ENCODE results near the gene RIOK2.

The RIOK2 gene

DNA sequence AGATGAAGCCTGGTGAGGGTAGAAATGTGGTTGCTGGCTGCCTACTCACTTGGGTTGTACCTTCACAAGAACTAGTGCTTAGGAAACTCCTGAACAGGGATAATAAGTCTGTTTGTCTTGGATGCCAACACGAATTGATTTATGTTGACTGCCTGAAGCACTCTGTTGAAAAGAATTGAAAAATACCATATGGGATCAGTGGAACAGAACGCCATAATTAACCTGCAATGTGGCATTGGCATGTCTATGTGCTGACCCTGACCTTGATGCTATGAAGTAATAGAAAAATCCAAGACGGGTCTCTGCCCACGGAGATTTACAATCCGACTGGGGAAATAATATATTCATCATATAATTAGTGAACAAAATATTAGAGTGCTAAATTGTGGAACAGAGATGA is 51.1 kb downstream of the RIOK2 start:
- no peaks in the 10 kb centered on the region for H3K27me3 ChIP-seq (replicated peaks in 2 of 5; ENCODE audit: control insufficient read depth in 4 of 5, insufficient read depth in 5 of 5, low read length in 4 of 5)
- WGBS (ENCODE audit: insufficient coverage), result 50% methylated on average over 2 of the region's 5 CpGs
- DNase-seq, result no peak
- H3K4me3 ChIP-seq (ENCODE audit: control insufficient read depth in 1 of 7, extremely low read depth in 1 of 7, insufficient read depth in 4 of 7, low read depth in 2 of 7, low read length in 6 of 7), result no peak overlapping the region
- H3K9me3 ChIP-seq (ENCODE audit: control extremely low read depth in 1 of 5, control insufficient read depth in 4 of 5, insufficient read depth in 2 of 5, low read depth in 1 of 5, low read length in 4 of 5), result no peaks in the 10 kb centered on the region
- no peaks in the 10 kb centered on the region for H3K36me3 ChIP-seq (ENCODE audit: control insufficient read depth in 4 of 4, insufficient read depth in 4 of 4, low read length in 3 of 4)
- POLR2A ChIA-PET, result no interaction called here
- no peak overlapping the region for H3K27ac ChIP-seq (ENCODE audit: insufficient read depth in 1 of 2, low read depth in 1 of 2, low read length in 2 of 2, poor library complexity in 1 of 2, severe bottlenecking in 2 of 2)
- CTCF ChIA-PET, result no interaction called here
- peaks cover 0 to 6% (median 0%) of the 10 kb centered on the region in 4 experiments for H3K4me1 ChIP-seq (ENCODE audit: control extremely low read depth in 1 of 4, control insufficient read depth in 4 of 4, insufficient read depth in 4 of 4, low read length in 3 of 4)

- DNase-seq, result no peak
- ChIA-PET CTCF (interaction anchor here (1.1 kb wide), 1 partner anchor 12 kb away, joined by 5 read pairs; the partner anchor contains the start of gene LIX1), POLR2A (no interaction called here)
- Histone ChIP-seq H3K36me3 (ENCODE audit: control insufficient read depth in 4 of 4, insufficient read depth in 4 of 4, low read length in 3 of 4) (no peaks in the 10 kb centered on the region), H3K9me3 (ENCODE audit: control extremely low read depth in 1 of 5, control insufficient read depth in 4 of 5, insufficient read depth in 2 of 5, low read depth in 1 of 5, low read length in 4 of 5) (no peaks in the 10 kb centered on the region), H3K27me3 (replicated peaks in 2 of 5; ENCODE audit: control insufficient read depth in 4 of 5, insufficient read depth in 5 of 5, low read length in 4 of 5) (no peaks in the 10 kb centered on the region), H3K4me3 (ENCODE audit: control insufficient read depth in 1 of 7, extremely low read depth in 1 of 7, insufficient read depth in 4 of 7, low read depth in 2 of 7, low read length in 6 of 7) (no peak overlapping the region), H3K27ac (ENCODE audit: insufficient read depth in 1 of 2, low read depth in 1 of 2, low read length in 2 of 2, poor library complexity in 1 of 2, severe bottlenecking in 2 of 2) (no peak overlapping the region), H3K4me1 (ENCODE audit: control extremely low read depth in 1 of 4, control insufficient read depth in 4 of 4, insufficient read depth in 4 of 4, low read length in 3 of 4) (peaks cover 0 to 6% (median 0%) of the 10 kb centered on the region in 4 experiments)
Observed at GRCh38 chr5:97131139-97131710, 51.8 kb downstream of the RIOK2 start.

GRCh38 chr5:97127727-97128126 is 55.3 kb downstream of the RIOK2 start:
- WGBS (ENCODE audit: insufficient coverage), result 100% methylated on average over 1 of the region's 1 CpG
- Histone ChIP-seq H3K4me3 (ENCODE audit: control insufficient read depth in 1 of 7, extremely low read depth in 1 of 7, insufficient read depth in 4 of 7, low read depth in 2 of 7, low read length in 6 of 7) (no peak overlapping the region), H3K9me3 (ENCODE audit: control extremely low read depth in 1 of 5, control insufficient read depth in 4 of 5, insufficient read depth in 2 of 5, low read depth in 1 of 5, low read length in 4 of 5) (no peaks in the 10 kb centered on the region), H3K4me1 (ENCODE audit: control extremely low read depth in 1 of 4, control insufficient read depth in 4 of 4, insufficient read depth in 4 of 4, low read length in 3 of 4) (peaks cover 0 to under 1% (median 0%) of the 10 kb centered on the region in 4 experiments), H3K36me3 (ENCODE audit: control insufficient read depth in 4 of 4, insufficient read depth in 4 of 4, low read length in 3 of 4) (no peaks in the 10 kb centered on the region), H3K27me3 (replicated peaks in 2 of 5; ENCODE audit: control insufficient read depth in 4 of 5, insufficient read depth in 5 of 5, low read length in 4 of 5) (no peaks in the 10 kb centered on the region), H3K27ac (ENCODE audit: insufficient read depth in 1 of 2, low read depth in 1 of 2, low read length in 2 of 2, poor library complexity in 1 of 2, severe bottlenecking in 2 of 2) (no peak overlapping the region)
- ChIA-PET CTCF (interaction anchor here (0.8 to 2.0 kb wide), 4 partner anchors 12 to 375 kb away, joined by 3 to 8 read pairs (median 3); partner anchors contain the start of gene LIX1), POLR2A (no interaction called here)
- DNase-seq, result no peak

DNA sequence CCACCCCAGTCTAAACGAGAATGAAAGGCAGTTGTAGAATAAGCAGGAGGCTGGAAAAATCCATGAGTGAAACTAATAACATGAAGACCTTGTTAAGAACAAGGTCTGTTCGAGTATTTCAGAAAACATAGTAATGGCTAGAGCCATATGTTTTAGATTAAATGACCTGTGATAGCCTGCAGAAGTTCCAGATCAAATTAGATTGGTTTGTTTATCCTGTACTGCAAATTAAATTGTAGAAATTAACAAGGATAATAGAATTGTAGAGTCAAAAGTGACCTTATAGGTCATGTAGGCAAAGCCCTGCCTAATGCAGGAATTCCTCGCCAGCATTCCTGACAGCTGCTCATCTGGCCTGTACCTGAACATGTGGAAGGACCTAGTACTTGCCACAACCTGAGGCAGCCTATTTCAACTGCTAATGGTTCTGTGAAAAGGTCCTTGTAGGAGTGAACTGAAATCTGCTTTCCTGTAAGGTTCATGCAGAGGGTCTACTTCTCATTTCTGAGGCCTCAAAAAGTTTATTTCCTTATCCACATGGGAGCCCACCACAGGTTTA is 57.8 kb downstream of the RIOK2 start:
- ChIA-PET POLR2A (no interaction called here), CTCF (interaction anchor here (1.2 kb wide), 1 partner anchor 17 kb away, joined by 4 read pairs; the partner anchor contains the start of gene LIX1)
- Histone ChIP-seq H3K27me3 (replicated peaks in 2 of 5; ENCODE audit: control insufficient read depth in 4 of 5, insufficient read depth in 5 of 5, low read length in 4 of 5) (no peaks in the 10 kb centered on the region), H3K27ac (ENCODE audit: insufficient read depth in 1 of 2, low read depth in 1 of 2, low read length in 2 of 2, poor library complexity in 1 of 2, severe bottlenecking in 2 of 2) (no peak overlapping the region), H3K4me1 (ENCODE audit: control extremely low read depth in 1 of 4, control insufficient read depth in 4 of 4, insufficient read depth in 4 of 4, low read length in 3 of 4) (no peaks in the 10 kb centered on the region), H3K9me3 (ENCODE audit: control extremely low read depth in 1 of 5, control insufficient read depth in 4 of 5, insufficient read depth in 2 of 5, low read depth in 1 of 5, low read length in 4 of 5) (no peaks in the 10 kb centered on the region), H3K36me3 (ENCODE audit: control insufficient read depth in 4 of 4, insufficient read depth in 4 of 4, low read length in 3 of 4) (no peaks in the 10 kb centered on the region), H3K4me3 (ENCODE audit: control insufficient read depth in 1 of 7, extremely low read depth in 1 of 7, insufficient read depth in 4 of 7, low read depth in 2 of 7, low read length in 6 of 7) (no peak overlapping the region)
- WGBS (ENCODE audit: insufficient coverage), result 100% methylated on average over 2 of the region's 3 CpGs
- DNase-seq, result no peak

- POLR2A ChIA-PET, result no interaction called here
- no peak for DNase-seq
- no peaks in the 10 kb centered on the region for H3K9me3 ChIP-seq (ENCODE audit: control extremely low read depth in 1 of 5, control insufficient read depth in 4 of 5, insufficient read depth in 2 of 5, low read depth in 1 of 5, low read length in 4 of 5)
- H3K27me3 ChIP-seq (replicated peaks in 2 of 5; ENCODE audit: control insufficient read depth in 4 of 5, insufficient read depth in 5 of 5, low read length in 4 of 5), result no peaks in the 10 kb centered on the region
- 100% methylated on average over 1 of the region's 2 CpGs for WGBS (ENCODE audit: insufficient coverage)
- CTCF ChIA-PET, result no interaction called here
- H3K4me3 ChIP-seq (ENCODE audit: control insufficient read depth in 1 of 7, extremely low read depth in 1 of 7, insufficient read depth in 4 of 7, low read depth in 2 of 7, low read length in 6 of 7), result no peak overlapping the region
- H3K36me3 ChIP-seq (ENCODE audit: control insufficient read depth in 4 of 4, insufficient read depth in 4 of 4, low read length in 3 of 4), result no peaks in the 10 kb centered on the region
- no peaks in the 10 kb centered on the region for H3K4me1 ChIP-seq (ENCODE audit: control extremely low read depth in 1 of 4, control insufficient read depth in 4 of 4, insufficient read depth in 4 of 4, low read length in 3 of 4)
- H3K27ac ChIP-seq (ENCODE audit: insufficient read depth in 1 of 2, low read depth in 1 of 2, low read length in 2 of 2, poor library complexity in 1 of 2, severe bottlenecking in 2 of 2), result no peak overlapping the region
Observed at GRCh38 chr5:97124335-97124734, 58.7 kb downstream of the RIOK2 start.

GRCh38 chr5:97121848-97122247 is 61.2 kb downstream of the RIOK2 start:
- no peak for DNase-seq
- Histone ChIP-seq H3K9me3 (ENCODE audit: control extremely low read depth in 1 of 5, control insufficient read depth in 4 of 5, insufficient read depth in 2 of 5, low read depth in 1 of 5, low read length in 4 of 5) (no peaks in the 10 kb centered on the region), H3K4me1 (ENCODE audit: control extremely low read depth in 1 of 4, control insufficient read depth in 4 of 4, insufficient read depth in 4 of 4, low read length in 3 of 4) (no peaks in the 10 kb centered on the region), H3K27ac (ENCODE audit: insufficient read depth in 1 of 2, low read depth in 1 of 2, low read length in 2 of 2, poor library complexity in 1 of 2, severe bottlenecking in 2 of 2) (no peak overlapping the region), H3K27me3 (replicated peaks in 2 of 5; ENCODE audit: control insufficient read depth in 4 of 5, insufficient read depth in 5 of 5, low read length in 4 of 5) (no peaks in the 10 kb centered on the region), H3K4me3 (ENCODE audit: control insufficient read depth in 1 of 7, extremely low read depth in 1 of 7, insufficient read depth in 4 of 7, low read depth in 2 of 7, low read length in 6 of 7) (no peak overlapping the region), H3K36me3 (ENCODE audit: control insufficient read depth in 4 of 4, insufficient read depth in 4 of 4, low read length in 3 of 4) (no peaks in the 10 kb centered on the region)
- POLR2A ChIA-PET, result no interaction called here
- CTCF ChIA-PET, result no interaction called here
- WGBS (ENCODE audit: insufficient coverage), result 100% methylated on average over 5 of the region's 5 CpGs

- no peaks in the 10 kb centered on the region for H3K4me1 ChIP-seq (ENCODE audit: control extremely low read depth in 1 of 4, control insufficient read depth in 4 of 4, insufficient read depth in 4 of 4, low read length in 3 of 4)
- no peak overlapping the region for H3K4me3 ChIP-seq (ENCODE audit: control insufficient read depth in 1 of 7, extremely low read depth in 1 of 7, insufficient read depth in 4 of 7, low read depth in 2 of 7, low read length in 6 of 7)
- H3K27me3 ChIP-seq (replicated peaks in 2 of 5; ENCODE audit: control insufficient read depth in 4 of 5, insufficient read depth in 5 of 5, low read length in 4 of 5), result no peaks in the 10 kb centered on the region
- ChIA-PET POLR2A (no interaction called here), CTCF (no interaction called here)
- no peak for DNase-seq
- H3K36me3 ChIP-seq (ENCODE audit: control insufficient read depth in 4 of 4, insufficient read depth in 4 of 4, low read length in 3 of 4), result no peaks in the 10 kb centered on the region
- H3K9me3 ChIP-seq (ENCODE audit: control extremely low read depth in 1 of 5, control insufficient read depth in 4 of 5, insufficient read depth in 2 of 5, low read depth in 1 of 5, low read length in 4 of 5), result no peaks in the 10 kb centered on the region
- 0% methylated on average over 1 of the region's 2 CpGs for WGBS (ENCODE audit: insufficient coverage)
- H3K27ac ChIP-seq (ENCODE audit: insufficient read depth in 1 of 2, low read depth in 1 of 2, low read length in 2 of 2, poor library complexity in 1 of 2, severe bottlenecking in 2 of 2), result no peak overlapping the region
Observed at GRCh38 chr5:97120195-97120594, 62.9 kb downstream of the RIOK2 start.
